ENCODE measurements around the gene PNKP. TPM values are rescaled to one million over a fixed set of nuclear protein-coding genes. Genes with fewer than 3 reads are reported as not detected.

Gene PNKP
- total RNA-seq, 1 donor from 2014 or later = 83.2 TPM

GRCh38 chr19:49832556-49832955 is 34.8 kb downstream of the PNKP start:
- no peaks in the 10 kb centered on the region for H3K4me1 ChIP-seq
- intact Hi-C loops (cut with DNase I) = no loop called here
- no peak for DNase-seq
- no peaks in the 10 kb centered on the region for H3K27me3 ChIP-seq
- H3K4me3 ChIP-seq = no peak overlapping the region
- no peaks in the 10 kb centered on the region for H3K9me3 ChIP-seq
- peaks cover 85% of the 10 kb centered on the region for H3K36me3 ChIP-seq
- no peak overlapping the region for H3K27ac ChIP-seq
- TF ChIP-seq, protein P1, sequence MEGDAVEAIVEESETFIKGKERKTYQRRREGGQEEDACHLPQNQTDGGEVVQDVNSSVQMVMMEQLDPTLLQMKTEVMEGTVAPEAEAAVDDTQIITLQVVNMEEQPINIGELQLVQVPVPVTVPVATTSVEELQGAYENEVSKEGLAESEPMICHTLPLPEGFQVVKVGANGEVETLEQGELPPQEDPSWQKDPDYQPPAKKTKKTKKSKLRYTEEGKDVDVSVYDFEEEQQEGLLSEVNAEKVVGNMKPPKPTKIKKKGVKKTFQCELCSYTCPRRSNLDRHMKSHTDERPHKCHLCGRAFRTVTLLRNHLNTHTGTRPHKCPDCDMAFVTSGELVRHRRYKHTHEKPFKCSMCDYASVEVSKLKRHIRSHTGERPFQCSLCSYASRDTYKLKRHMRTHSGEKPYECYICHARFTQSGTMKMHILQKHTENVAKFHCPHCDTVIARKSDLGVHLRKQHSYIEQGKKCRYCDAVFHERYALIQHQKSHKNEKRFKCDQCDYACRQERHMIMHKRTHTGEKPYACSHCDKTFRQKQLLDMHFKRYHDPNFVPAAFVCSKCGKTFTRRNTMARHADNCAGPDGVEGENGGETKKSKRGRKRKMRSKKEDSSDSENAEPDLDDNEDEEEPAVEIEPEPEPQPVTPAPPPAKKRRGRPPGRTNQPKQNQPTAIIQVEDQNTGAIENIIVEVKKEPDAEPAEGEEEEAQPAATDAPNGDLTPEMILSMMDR (IDR thresholded peaks at IDR 0.05) = no peak
- no peak for ATAC-seq

DNA sequence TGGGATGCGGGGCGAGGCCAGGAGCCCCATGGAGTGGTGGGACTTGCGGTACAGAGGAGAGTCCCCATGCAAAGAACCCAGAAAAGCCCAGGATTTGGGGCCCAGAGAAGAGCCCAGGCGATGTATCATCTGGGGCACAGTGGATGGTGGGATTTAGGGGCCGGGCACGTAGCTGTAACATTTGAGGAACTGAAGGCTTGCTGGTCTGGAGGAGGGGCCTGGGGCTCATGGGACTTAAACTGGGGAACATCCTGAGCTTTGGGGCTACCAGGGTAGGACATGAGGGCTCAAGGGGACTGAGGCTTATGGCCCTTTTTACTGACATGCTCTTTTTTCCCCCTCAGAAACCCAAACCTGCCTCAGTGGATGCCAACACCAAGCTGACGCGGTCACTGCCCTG is 35.8 kb downstream of the PNKP start:
- Histone ChIP-seq H3K36me3 (peaks cover 84% of the 10 kb centered on the region), H3K4me3 (no peak overlapping the region), H3K4me1 (no peaks in the 10 kb centered on the region), H3K9me3 (no peaks in the 10 kb centered on the region), H3K27me3 (no peaks in the 10 kb centered on the region), H3K27ac (no peak overlapping the region)
- no peak for ATAC-seq
- TF ChIP-seq, protein P1 (IDR thresholded peaks at IDR 0.05) = no peak
- DNase-seq = no peak
- intact Hi-C loops (cut with DNase I) = no loop called here

DNA sequence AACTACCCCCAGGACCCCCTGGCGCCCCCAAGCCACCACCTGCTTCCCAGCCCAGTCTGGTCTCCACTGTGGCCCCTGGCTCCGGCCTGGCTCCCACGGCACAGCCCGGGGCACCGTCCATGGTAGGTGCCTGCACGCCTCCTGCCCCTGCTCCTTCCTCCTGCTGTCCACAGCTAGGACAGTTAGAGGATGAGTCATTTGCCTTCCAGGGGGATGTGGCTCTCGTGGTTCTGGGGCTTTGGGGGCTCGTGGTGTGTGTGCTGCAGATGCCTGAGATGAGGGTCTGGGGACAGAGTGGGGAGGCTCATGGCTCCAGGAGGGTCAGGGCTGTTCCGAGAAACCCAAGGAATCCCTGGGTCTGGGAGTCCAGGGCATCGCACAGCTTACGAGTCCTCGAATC is 36.6 kb downstream of the PNKP start:
- Histone ChIP-seq H3K27me3 (no peaks in the 10 kb centered on the region), H3K9me3 (no peaks in the 10 kb centered on the region), H3K4me3 (no peak overlapping the region), H3K4me1 (no peaks in the 10 kb centered on the region), H3K27ac (no peak overlapping the region), H3K36me3 (peaks cover 76% of the 10 kb centered on the region)
- ATAC-seq (no peak), DNase-seq (no peak)
- intact Hi-C loops (cut with DNase I) = no loop called here
- TF ChIP-seq, protein P1 (IDR thresholded peaks at IDR 0.05) = no peak

DNA sequence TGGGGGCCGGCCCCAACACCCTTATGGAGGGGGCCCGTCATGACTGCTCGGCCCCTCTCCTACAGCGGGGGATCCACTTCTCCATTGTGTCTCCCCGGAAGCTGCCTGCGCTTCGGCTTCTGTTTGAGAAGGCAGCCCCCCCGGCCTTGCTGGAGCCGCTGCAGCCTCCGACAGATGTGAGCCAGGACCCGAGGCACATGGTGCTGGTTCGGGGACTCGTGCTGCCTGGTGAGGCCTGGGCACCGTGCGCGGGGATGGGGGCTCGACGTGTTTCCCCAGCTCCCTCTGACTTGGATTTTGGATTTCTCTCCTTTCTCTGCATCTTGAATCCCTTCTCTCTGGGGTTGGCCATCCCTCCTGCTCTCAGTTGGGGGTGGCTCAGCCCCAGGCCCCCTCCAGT is 37.7 kb downstream of the PNKP start:
- no peak for ATAC-seq
- TF ChIP-seq, protein P1 (IDR thresholded peaks at IDR 0.05) = no peak
- DNase-seq = no peak
- peaks cover 65% of the 10 kb centered on the region for H3K36me3 ChIP-seq
- no peak overlapping the region for H3K27ac ChIP-seq
- H3K9me3 ChIP-seq = no peaks in the 10 kb centered on the region
- intact Hi-C loops (cut with DNase I) = no loop called here
- no peaks in the 10 kb centered on the region for H3K4me1 ChIP-seq
- H3K4me3 ChIP-seq = no peak overlapping the region
- no peaks in the 10 kb centered on the region for H3K27me3 ChIP-seq

GRCh38 chr19:49829200-49829599 is 38.2 kb downstream of the PNKP start:
- Histone ChIP-seq H3K9me3 (no peaks in the 10 kb centered on the region), H3K27me3 (no peaks in the 10 kb centered on the region), H3K36me3 (peaks cover 62% of the 10 kb centered on the region), H3K27ac (no peak overlapping the region), H3K4me1 (no peaks in the 10 kb centered on the region), H3K4me3 (no peak overlapping the region)
- intact Hi-C loops (cut with DNase I) = no loop called here
- DNase-seq (no peak), ATAC-seq (no peak)
- TF ChIP-seq, protein P1 (IDR thresholded peaks at IDR 0.05) = no peak

DNA sequence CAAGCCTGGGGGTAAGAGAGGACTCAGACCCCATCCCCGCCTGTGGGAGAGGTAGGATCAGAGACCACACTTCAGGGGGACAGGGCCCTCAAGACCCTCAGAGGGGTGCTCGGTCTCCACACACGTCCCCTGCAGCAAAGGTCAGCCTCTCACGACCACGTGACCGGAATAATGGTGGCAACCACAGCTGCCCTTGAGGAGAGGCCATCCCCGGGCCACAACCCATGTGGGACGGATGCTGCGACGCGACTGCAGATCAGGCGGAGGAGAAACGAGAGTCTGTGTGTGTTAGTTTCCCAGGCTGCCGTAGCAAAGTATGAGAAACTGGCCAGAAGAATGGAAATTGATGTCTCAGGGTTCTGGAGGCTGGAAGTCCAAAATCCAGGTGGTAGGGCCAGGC is 40.3 kb downstream of the PNKP start:
- Histone ChIP-seq H3K27ac (no peak overlapping the region), H3K9me3 (no peaks in the 10 kb centered on the region), H3K36me3 (peaks cover 53% of the 10 kb centered on the region), H3K27me3 (no peaks in the 10 kb centered on the region), H3K4me3 (no peak overlapping the region), H3K4me1 (no peaks in the 10 kb centered on the region)
- no peak for DNase-seq
- intact Hi-C loops (cut with DNase I) = no loop called here
- no peak for ATAC-seq
- TF ChIP-seq, protein P1 (IDR thresholded peaks at IDR 0.05) = no peak
